ENCODE results near the gene SLC5A2.
"Not testable (repeated sequence)": the region's sequence is repeated elsewhere in the genome, so short reads cannot be mapped to it uniquely, and the experiment has no call there.

The SLC5A2 gene

GRCh38 chr16:31489616-31490584 is 7.0 kb downstream of the SLC5A2 start:
- Histone ChIP-seq H3K4me3 (ENCODE audit: low read length) (no peak overlapping the region), H3K27me3 (replicated peaks; ENCODE audit: control insufficient read depth, insufficient read depth, low read length) (peaks cover 26% of the 10 kb centered on the region), H3K9ac (ENCODE audit: low read length) (no peak overlapping the region), H3K9me3 (ENCODE audit: control insufficient read depth, low read length) (no peaks in the 10 kb centered on the region), H3K4me1 (ENCODE audit: control insufficient read depth, insufficient read depth, low read length) (peaks cover 13% of the 10 kb centered on the region), H3K36me3 (ENCODE audit: control insufficient read depth, insufficient read depth, low read length, severe bottlenecking) (peaks cover 34% of the 10 kb centered on the region)
- DNase-seq (ENCODE audit: low read depth) = no peak

- Histone ChIP-seq H3K27me3 (replicated peaks; ENCODE audit: control insufficient read depth, insufficient read depth, low read length) (peaks cover 11% of the 10 kb centered on the region), H3K4me1 (ENCODE audit: control insufficient read depth, insufficient read depth, low read length) (peaks cover 13% of the 10 kb centered on the region), H3K9ac (ENCODE audit: low read length) (no peak overlapping the region), H3K36me3 (ENCODE audit: control insufficient read depth, insufficient read depth, low read length, severe bottlenecking) (peaks cover 54% of the 10 kb centered on the region), H3K9me3 (ENCODE audit: control insufficient read depth, low read length) (no peaks in the 10 kb centered on the region), H3K4me3 (ENCODE audit: low read length) (no peak overlapping the region)
- DNase-seq (ENCODE audit: low read depth) = no peak
Observed at GRCh38 chr16:31491778-31492418, 9.0 kb downstream of the SLC5A2 start.

DNA sequence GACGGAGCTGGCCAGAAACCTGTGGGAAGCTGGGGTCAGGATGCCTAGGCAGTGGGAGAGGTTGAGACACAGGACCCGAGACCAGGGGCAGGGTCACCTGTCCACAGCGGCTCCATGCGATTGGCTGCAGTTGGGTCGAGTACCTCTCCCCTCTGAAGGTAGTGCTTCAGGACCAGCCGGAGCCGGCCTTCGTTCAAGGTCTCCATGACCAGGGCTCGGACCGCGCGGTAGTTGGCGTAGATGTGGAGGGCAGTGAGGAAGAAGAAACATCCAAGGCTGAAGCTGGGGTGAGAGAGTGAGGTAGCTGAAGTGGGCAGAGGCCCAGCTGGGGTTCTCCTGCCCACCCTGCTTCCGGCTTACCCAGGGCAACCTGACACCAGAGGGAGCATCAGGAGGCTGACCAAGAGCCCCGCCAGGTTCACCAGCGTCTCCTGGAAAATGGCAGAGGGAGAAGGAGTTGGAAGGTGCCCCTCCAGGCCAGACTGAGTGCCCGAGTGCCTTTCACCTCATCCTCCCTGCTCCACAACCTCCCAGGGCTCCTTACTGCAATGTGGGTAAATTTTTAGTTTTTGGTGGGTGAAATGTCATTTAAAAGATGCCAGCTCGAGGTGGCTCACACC is 10.7 kb downstream of the SLC5A2 start:
- no peaks in the 10 kb centered on the region for H3K9me3 ChIP-seq (ENCODE audit: control insufficient read depth, low read length)
- no peak for DNase-seq (ENCODE audit: low read depth)
- no peak overlapping the region for H3K4me3 ChIP-seq (ENCODE audit: low read length)
- peaks cover 1% of the 10 kb centered on the region for H3K4me1 ChIP-seq (ENCODE audit: control insufficient read depth, insufficient read depth, low read length)
- peaks cover 69% of the 10 kb centered on the region for H3K36me3 ChIP-seq (ENCODE audit: control insufficient read depth, insufficient read depth, low read length, severe bottlenecking)
- H3K9ac ChIP-seq (ENCODE audit: low read length) = no peak overlapping the region
- H3K27me3 ChIP-seq (replicated peaks; ENCODE audit: control insufficient read depth, insufficient read depth, low read length) = no peaks in the 10 kb centered on the region

DNA sequence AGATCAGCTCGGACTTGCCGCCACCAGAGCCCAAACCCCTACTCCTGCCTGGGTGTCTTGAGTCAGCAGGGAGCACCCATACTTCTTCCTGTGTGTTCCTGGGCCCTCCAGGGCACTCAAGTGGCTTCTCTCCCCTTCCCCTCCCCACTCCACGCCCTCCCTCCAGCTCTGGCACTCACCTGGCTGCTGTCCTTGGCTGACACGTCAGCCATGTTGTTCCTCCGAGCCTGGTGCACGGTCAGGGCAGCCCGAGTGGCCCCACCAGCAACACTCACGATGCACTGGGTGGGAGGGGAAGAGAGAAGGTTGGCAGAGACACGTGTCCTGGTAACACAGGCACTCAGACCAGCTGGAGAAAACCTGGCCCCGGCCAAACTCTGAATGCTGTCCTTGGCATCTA is 13.7 kb downstream of the SLC5A2 start:
- no peak for DNase-seq (ENCODE audit: low read depth)
- H3K9me3 ChIP-seq (ENCODE audit: control insufficient read depth, low read length) = no peaks in the 10 kb centered on the region
- peaks cover 77% of the 10 kb centered on the region for H3K36me3 ChIP-seq (ENCODE audit: control insufficient read depth, insufficient read depth, low read length, severe bottlenecking)
- H3K4me1 ChIP-seq (ENCODE audit: control insufficient read depth, insufficient read depth, low read length) = no peaks in the 10 kb centered on the region
- no peak overlapping the region for H3K9ac ChIP-seq (ENCODE audit: low read length)
- H3K27me3 ChIP-seq (replicated peaks; ENCODE audit: control insufficient read depth, insufficient read depth, low read length) = no peaks in the 10 kb centered on the region
- H3K4me3 ChIP-seq (ENCODE audit: low read length) = no peak overlapping the region

DNA sequence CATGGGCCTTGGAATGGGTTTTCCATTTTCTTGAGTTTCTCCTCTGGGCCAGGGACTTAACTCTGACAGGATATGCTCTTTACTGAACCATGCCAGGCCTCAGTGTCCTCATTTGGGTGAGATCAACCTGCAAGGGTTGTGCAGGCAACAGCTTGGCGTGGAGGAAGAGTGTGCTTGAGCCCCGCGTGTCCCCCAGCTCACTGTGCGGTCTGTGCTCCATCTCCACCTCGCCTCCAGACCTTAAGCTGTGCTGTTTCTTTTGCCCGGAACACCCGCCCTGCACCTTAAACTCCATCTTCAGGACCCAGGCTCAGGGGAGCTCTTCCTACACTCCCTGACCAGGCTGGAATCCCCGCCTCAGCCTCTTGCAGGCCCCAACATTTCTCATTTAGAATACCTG is 15.6 kb downstream of the SLC5A2 start:
- DNase-seq (ENCODE audit: low read depth) = no peak
- Histone ChIP-seq H3K9me3 (ENCODE audit: control insufficient read depth, low read length) (no peaks in the 10 kb centered on the region), H3K36me3 (ENCODE audit: control insufficient read depth, insufficient read depth, low read length, severe bottlenecking) (peaks cover 60% of the 10 kb centered on the region), H3K9ac (ENCODE audit: low read length) (no peak overlapping the region), H3K4me3 (ENCODE audit: low read length) (no peak overlapping the region), H3K4me1 (ENCODE audit: control insufficient read depth, insufficient read depth, low read length) (peaks cover 11% of the 10 kb centered on the region), H3K27me3 (replicated peaks; ENCODE audit: control insufficient read depth, insufficient read depth, low read length) (no peaks in the 10 kb centered on the region)

GRCh38 chr16:31499928-31500327 is 17.0 kb downstream of the SLC5A2 start:
- no peak overlapping the region for H3K9ac ChIP-seq (ENCODE audit: low read length)
- H3K9me3 ChIP-seq (ENCODE audit: control insufficient read depth, low read length) = no peaks in the 10 kb centered on the region
- no peaks in the 10 kb centered on the region for H3K27me3 ChIP-seq (replicated peaks; ENCODE audit: control insufficient read depth, insufficient read depth, low read length)
- no peak overlapping the region for H3K4me3 ChIP-seq (ENCODE audit: low read length)
- H3K36me3 ChIP-seq (ENCODE audit: control insufficient read depth, insufficient read depth, low read length, severe bottlenecking) = peaks cover 53% of the 10 kb centered on the region
- peaks cover 11% of the 10 kb centered on the region for H3K4me1 ChIP-seq (ENCODE audit: control insufficient read depth, insufficient read depth, low read length)
- no peak for DNase-seq (ENCODE audit: low read depth)

- Histone ChIP-seq H3K9me3 (ENCODE audit: control insufficient read depth, low read length) (no peaks in the 10 kb centered on the region), H3K27me3 (replicated peaks; ENCODE audit: control insufficient read depth, insufficient read depth, low read length) (no peaks in the 10 kb centered on the region), H3K36me3 (ENCODE audit: control insufficient read depth, insufficient read depth, low read length, severe bottlenecking) (peaks cover 39% of the 10 kb centered on the region), H3K4me3 (ENCODE audit: low read length) (no peak overlapping the region), H3K4me1 (ENCODE audit: control insufficient read depth, insufficient read depth, low read length) (peaks cover 11% of the 10 kb centered on the region), H3K9ac (ENCODE audit: low read length) (no peak overlapping the region)
- peak; percentile 24 for DNase-seq (ENCODE audit: low read depth)
Observed at GRCh38 chr16:31501226-31501965, 18.5 kb downstream of the SLC5A2 start.

DNA sequence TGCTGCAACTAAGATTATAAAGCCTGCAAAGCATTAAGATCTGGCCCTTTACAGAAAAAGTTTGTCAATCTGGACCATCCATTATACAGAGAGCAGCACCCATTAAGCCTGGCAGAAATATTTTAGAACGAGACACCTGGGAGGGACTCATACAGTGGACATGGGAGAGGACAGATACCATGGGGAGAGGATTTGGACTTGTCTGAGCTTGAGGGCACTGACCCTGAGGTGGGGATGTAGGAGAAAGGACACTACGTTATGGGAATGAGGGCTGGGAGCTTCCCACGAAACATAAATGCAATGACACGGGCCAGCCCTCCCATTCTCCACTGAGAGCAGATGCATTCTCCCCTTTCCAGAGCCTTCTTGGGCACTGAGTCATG is 19.0 kb downstream of the SLC5A2 start:
- no peak for DNase-seq (ENCODE audit: low read depth)
- H3K4me3 ChIP-seq (ENCODE audit: low read length) = no peak overlapping the region
- H3K9ac ChIP-seq (ENCODE audit: low read length) = no peak overlapping the region
- no peaks in the 10 kb centered on the region for H3K9me3 ChIP-seq (ENCODE audit: control insufficient read depth, low read length)
- H3K36me3 ChIP-seq (ENCODE audit: control insufficient read depth, insufficient read depth, low read length, severe bottlenecking) = peaks cover 33% of the 10 kb centered on the region
- H3K27me3 ChIP-seq (replicated peaks; ENCODE audit: control insufficient read depth, insufficient read depth, low read length) = no peaks in the 10 kb centered on the region
- peaks cover 14% of the 10 kb centered on the region for H3K4me1 ChIP-seq (ENCODE audit: control insufficient read depth, insufficient read depth, low read length)

GRCh38 chr16:31502981-31503380 is 20.1 kb downstream of the SLC5A2 start:
- DNase-seq (ENCODE audit: low read depth) = peak; percentile 36
- no peak overlapping the region for H3K9ac ChIP-seq (ENCODE audit: low read length)
- H3K9me3 ChIP-seq (ENCODE audit: control insufficient read depth, low read length) = no peaks in the 10 kb centered on the region
- H3K36me3 ChIP-seq (ENCODE audit: control insufficient read depth, insufficient read depth, low read length, severe bottlenecking) = peaks cover 26% of the 10 kb centered on the region
- H3K4me3 ChIP-seq (ENCODE audit: low read length) = no peak overlapping the region
- H3K27me3 ChIP-seq (replicated peaks; ENCODE audit: control insufficient read depth, insufficient read depth, low read length) = no peaks in the 10 kb centered on the region
- H3K4me1 ChIP-seq (ENCODE audit: control insufficient read depth, insufficient read depth, low read length) = peaks cover 20% of the 10 kb centered on the region

DNA sequence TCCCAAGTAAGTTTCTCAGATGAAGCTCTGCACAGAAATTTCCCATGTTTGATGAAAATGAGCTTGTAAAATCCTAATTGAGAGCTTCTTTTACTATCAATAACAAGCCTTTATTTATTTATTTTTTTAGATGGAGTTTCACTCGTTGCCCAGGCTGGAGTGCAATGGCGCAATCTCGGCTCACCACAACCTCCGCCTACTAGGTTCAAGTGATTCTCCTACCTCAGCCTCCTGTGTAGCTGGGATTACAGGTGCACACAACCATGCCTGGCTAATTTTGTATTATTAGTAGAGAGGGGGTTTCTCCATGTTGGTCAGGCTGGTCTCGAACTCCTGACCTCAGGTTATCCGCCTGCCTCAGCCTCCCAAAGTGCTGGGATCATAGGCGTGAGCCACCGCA is 20.6 kb downstream of the SLC5A2 start:
- not testable (repeated sequence) for H3K9me3 ChIP-seq (ENCODE audit: control insufficient read depth, low read length); H3K9ac ChIP-seq (ENCODE audit: low read length); H3K4me3 ChIP-seq (ENCODE audit: low read length)

DNA sequence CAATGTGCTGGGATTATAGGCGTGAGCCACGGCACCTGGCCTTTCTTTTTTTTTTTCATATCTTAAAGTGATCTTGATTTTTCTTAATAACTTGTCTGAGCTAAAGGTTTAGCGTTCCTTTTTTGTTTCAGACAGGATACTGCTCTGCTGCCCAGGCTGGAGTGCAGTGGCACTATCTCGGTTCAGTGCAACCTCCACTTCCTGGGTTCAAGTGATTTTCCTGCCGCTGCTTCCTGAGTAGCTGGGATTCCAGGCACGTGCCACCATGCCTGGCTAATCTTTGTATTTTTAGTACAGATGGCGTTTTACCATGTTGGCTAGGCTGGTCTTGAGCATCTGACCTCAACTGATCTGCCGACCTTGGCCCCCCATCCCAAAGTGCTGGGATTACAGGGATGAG is 21.2 kb downstream of the SLC5A2 start:
- H3K4me3 ChIP-seq (ENCODE audit: low read length) = no peak overlapping the region
- H3K9me3 ChIP-seq (ENCODE audit: control insufficient read depth, low read length) = no peaks in the 10 kb centered on the region
- H3K4me1 ChIP-seq (ENCODE audit: control insufficient read depth, insufficient read depth, low read length) = peaks cover 23% of the 10 kb centered on the region
- no peaks in the 10 kb centered on the region for H3K27me3 ChIP-seq (replicated peaks; ENCODE audit: control insufficient read depth, insufficient read depth, low read length)
- H3K9ac ChIP-seq (ENCODE audit: low read length) = no peak overlapping the region
- no peak for DNase-seq (ENCODE audit: low read depth)
- H3K36me3 ChIP-seq (ENCODE audit: control insufficient read depth, insufficient read depth, low read length, severe bottlenecking) = peaks cover 14% of the 10 kb centered on the region

More for the DNA sequence above, 20.6 kb downstream of the SLC5A2 start:
- H3K36me3 ChIP-seq (ENCODE audit: control insufficient read depth, insufficient read depth, low read length, severe bottlenecking) = peaks cover 20% of the 10 kb centered on the region
- peaks cover 20% of the 10 kb centered on the region for H3K4me1 ChIP-seq (ENCODE audit: control insufficient read depth, insufficient read depth, low read length)
- DNase-seq (ENCODE audit: low read depth); H3K27me3 ChIP-seq (replicated peaks; ENCODE audit: control insufficient read depth, insufficient read depth, low read length): not testable (repeated sequence)

Data from adipocyte (in vitro differentiated cells).